Vagina (tissue), 2 donors: ENCODE results near the gene ABCG2.

ENCODE experiments used
- CTCF ChIP-seq, 3 experiments: fragments of 450-650 bp in 2 of 3; fragments of 200-600 bp in 1 of 3; sonication (generic) in 1 of 3; IDR thresholded peaks; one replicate each; pipeline ENCODE4 v1.5.1; 2017 to 2019; ENCODE audit warnings: antibody characterized with exemption in 3 of 3, mild to moderate bottlenecking in 2 of 3, moderate library complexity in 2 of 3
- POLR2A ChIP-seq, 2 donors: fragments of 450-650 bp; IDR thresholded peaks; one replicate each; pipeline ENCODE4 v1.6.1; 2017; ENCODE audit warnings: antibody characterized with exemption in 2 of 2, mild to moderate bottlenecking in 2 of 2, moderate library complexity in 2 of 2

GRCh38 chr4:88112856-88113255 lies 45.6 kb downstream of the ABCG2 start:
- TF ChIP-seq CTCF (IDR thresholded peaks at IDR 0.05): no peak
- TF ChIP-seq POLR2A (IDR thresholded peaks at IDR 0.05): no peak
